Epithelial cell of esophagus (primary cell): ENCODE data around the gene GHR.

Experiments used
- DNase-seq: peaks from one replicate; pipeline ENCODE4 v3.0.0; 2010; ENCODE audit warnings: low read depth
- H3K4me3 ChIP-seq: 2 replicates; pipeline ENCODE4 v1.5.1; 2011; ENCODE audit warnings: mild to moderate bottlenecking, low read length, control low read depth
- TF ChIP-seq, protein P1 (sequence below): IDR thresholded peaks from 2 replicates; pipeline ENCODE4 v1.5.1; 2011; ENCODE audit warnings: low read depth, mild to moderate bottlenecking, low read length, control low read depth, inconsistent platforms; ENCODE audit not compliant: insufficient read depth; ENCODE audit errors: missing control alignments

The GHR gene

DNA sequence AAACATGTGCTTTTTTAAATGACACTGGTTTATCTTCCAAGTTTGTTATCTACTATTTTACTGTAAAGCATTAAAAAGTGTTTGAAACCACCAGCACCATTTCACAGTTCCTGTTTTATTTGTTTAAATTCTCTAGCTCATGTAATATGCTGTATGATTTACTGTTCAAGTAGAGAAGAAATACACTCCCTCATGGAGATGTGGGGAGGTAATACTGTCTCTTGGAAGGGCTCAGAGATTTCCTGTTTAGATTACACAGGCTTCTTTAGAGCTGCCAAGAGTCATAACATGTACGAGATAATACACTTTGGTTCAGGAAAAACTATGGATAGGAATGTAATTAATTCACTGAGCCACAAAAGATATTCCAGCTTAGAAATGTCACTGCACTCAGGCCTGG, 198.4 kb downstream of the GHR start:
- H3K4me3 ChIP-seq = no peak overlapping the region
- DNase-seq = no peak
- TF ChIP-seq, protein P1, sequence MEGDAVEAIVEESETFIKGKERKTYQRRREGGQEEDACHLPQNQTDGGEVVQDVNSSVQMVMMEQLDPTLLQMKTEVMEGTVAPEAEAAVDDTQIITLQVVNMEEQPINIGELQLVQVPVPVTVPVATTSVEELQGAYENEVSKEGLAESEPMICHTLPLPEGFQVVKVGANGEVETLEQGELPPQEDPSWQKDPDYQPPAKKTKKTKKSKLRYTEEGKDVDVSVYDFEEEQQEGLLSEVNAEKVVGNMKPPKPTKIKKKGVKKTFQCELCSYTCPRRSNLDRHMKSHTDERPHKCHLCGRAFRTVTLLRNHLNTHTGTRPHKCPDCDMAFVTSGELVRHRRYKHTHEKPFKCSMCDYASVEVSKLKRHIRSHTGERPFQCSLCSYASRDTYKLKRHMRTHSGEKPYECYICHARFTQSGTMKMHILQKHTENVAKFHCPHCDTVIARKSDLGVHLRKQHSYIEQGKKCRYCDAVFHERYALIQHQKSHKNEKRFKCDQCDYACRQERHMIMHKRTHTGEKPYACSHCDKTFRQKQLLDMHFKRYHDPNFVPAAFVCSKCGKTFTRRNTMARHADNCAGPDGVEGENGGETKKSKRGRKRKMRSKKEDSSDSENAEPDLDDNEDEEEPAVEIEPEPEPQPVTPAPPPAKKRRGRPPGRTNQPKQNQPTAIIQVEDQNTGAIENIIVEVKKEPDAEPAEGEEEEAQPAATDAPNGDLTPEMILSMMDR = no peak

DNA sequence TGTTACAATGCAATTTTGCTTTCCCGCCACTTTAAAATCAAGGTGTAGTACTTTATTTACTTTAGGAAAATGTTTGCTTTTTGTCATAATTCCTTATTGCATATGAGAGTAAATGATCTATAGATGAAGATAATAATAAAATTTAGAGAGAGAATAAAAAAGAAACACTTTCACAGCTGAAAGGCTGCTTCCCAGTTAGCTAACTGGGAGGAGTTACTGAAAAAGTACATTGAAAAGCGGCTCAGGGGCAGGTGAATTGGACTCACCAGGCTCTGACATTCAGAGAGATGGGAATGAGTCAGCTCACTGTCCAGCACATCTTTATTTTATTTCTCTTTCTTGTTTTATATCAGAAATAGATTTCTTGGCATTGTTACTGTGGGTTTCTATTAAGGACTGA, 201.7 kb downstream of the GHR start:
- DNase-seq = no peak
- TF ChIP-seq, protein P1 = no peak

DNA sequence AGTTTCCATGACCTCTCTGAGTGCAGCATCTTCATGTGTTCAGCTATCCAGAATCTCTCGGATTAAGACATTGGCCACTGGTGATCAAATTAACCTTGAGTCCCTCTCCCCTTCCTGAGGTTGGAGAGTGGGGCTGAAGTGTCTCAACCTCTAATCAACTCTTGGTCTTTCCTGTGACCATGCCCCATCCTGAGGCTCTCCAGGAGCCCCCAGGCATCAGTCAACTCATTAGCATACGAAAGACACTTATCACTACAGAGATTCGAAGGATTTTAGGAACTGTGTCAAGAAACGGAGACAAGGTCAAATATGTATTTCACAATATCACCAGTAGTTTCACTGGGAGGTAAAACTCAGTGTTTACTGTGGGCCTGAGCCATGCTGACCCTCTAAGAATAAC, 203.2 kb downstream of the GHR start:
- H3K4me3 ChIP-seq = no peak overlapping the region
- TF ChIP-seq, protein P1 = no peak
- DNase-seq = no peak

More for the DNA sequence above, 201.7 kb downstream of the GHR start:
- no peak overlapping the region for H3K4me3 ChIP-seq

DNA sequence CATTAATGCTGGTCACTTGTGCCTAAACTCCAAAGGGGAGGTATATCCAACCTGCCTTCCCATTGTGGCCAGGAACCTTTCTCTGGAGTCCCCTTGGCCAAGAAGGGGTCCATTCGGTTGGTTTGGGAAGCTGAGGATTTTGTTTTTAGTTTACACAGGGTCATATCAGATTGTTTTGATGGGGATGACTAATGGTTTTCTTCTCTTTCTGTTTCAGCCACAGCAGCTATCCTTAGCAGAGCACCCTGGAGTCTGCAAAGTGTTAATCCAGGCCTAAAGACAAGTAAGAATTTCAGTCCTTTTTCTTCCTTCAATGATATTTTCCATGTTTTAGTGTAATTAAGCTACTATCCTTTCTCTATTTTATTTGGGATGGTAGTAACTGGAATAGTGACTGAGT, 205.6 kb downstream of the GHR start:
- H3K4me3 ChIP-seq = no peak overlapping the region
- DNase-seq = no peak
- TF ChIP-seq, protein P1 = no peak

DNA sequence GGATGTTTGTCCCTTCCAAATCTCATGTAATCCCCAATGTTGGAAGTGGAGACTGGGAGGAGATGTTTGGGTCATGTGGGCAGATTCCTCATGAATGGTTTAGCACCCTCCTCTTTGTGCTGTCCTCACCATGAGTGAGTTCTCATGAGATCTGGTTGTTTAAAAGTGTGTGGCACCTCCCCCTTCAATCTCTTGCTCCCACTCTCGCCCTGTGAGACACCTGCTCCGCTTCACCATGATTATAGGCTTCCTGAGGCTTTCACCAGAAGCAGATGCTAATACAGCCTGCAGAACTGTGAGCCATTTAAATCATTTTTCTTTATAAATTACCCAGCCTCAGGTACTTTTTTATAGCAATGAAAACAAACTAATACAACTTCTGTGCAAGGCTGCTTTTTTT, 206.0 kb downstream of the GHR start:
- TF ChIP-seq, protein P1 = no peak
- H3K4me3 ChIP-seq = no peak overlapping the region
- no peak for DNase-seq

DNA sequence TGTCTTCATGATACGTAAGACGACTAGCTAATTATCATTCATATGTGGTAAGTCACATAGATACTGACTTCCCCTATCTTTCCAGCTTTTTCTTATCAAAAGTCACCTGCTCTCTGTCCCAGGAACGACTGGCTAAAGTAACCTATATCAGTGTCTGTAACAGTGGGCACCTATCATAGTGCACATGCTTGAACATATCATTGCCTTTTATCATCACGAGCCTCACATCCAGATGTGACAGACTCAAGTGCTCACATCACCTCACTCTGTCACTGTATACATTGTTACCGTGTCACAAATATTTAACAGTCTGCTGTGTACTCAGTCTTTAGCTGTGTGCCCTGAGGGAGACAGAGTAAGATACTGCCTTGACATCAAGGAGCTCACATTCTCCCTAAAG, 208.0 kb downstream of the GHR start:
- H3K4me3 ChIP-seq = no peak overlapping the region
- TF ChIP-seq, protein P1 = no peak
- no peak for DNase-seq

DNA sequence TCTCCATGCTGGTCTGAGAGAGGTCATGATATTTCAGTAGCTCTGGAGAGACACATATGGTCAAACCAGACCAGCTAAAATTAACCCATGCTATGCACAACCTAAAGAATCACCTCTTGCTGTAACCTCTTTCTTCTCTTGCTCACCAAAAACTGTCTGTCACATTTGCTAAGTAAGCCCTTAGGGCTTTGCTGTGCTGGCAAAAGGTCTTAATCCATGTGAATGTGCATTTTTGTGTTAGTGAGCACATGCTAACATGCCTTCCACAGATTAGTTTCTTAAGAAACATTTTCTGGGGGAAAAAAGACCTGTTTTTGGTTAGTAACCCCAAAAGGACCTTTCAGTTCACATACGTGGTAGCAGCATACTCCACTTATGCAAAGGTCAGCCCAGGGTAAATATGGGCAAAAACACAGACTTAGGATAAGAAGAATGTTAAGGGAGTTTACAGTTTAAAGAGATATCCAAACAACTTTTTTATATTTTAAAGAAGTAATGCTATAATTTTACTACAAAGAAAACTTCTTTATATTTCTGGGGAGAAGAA, 209.2 kb downstream of the GHR start:
- TF ChIP-seq, protein P1 = no peak
- H3K4me3 ChIP-seq = no peak overlapping the region
- DNase-seq = peak; percentile 6
